HepG2 (cell line): ENCODE data around the gene HDAC4. TPM values are rescaled to one million over a fixed set of nuclear protein-coding genes. Genes with fewer than 3 reads are reported as not detected.

Experiments used
- ATRX ChIP-seq: sonication (generic); formaldehyde crosslinking; IDR thresholded peaks from 2 replicates; pipeline ENCODE4 v1.4.0; 2020; ENCODE audit warnings: missing genetic modification reagents, borderline replicate concordance
- CREB1 ChIP-seq, 2 experiments: fragments of 450-650 bp in 1 of 2; IDR thresholded peaks; 2 replicates each; pipeline ENCODE4 v1.6.1; 2016 to 2017; ENCODE audit warnings: control low read depth in 1 of 2, mild to moderate bottlenecking in 1 of 2, missing compliant biosample characterization in 1 of 2, missing genetic modification characterization in 1 of 2
- DNMT3B ChIP-seq: conservative IDR thresholded peaks from 2 replicates; pipeline ENCODE4 v1.6.1; 2016; ENCODE audit warnings: missing biosample characterization, control low read depth
- GATA4 ChIP-seq: sonication (generic); IDR thresholded peaks from 2 replicates; pipeline ENCODE4 v1.6.1; 2016; ENCODE audit warnings: antibody characterized with exemption, low read depth, borderline replicate concordance
- HDAC6 ChIP-seq: fragments of 200-600 bp; sonication (generic); IDR thresholded peaks from 2 replicates; pipeline ENCODE4 v1.7.0; 2017; ENCODE audit warnings: mild to moderate bottlenecking, antibody characterized with exemption, low read length, low read depth
- HES4 ChIP-seq: sonication (generic); formaldehyde crosslinking; IDR thresholded peaks from 2 replicates; pipeline ENCODE4 v1.9.0; 2021; ENCODE audit warnings: mild to moderate bottlenecking, missing genetic modification reagents, borderline replicate concordance
- IRF2 ChIP-seq: IDR thresholded peaks from 2 replicates; pipeline ENCODE4 v1.6.1; 2018; ENCODE audit warnings: missing genetic modification reagents, missing compliant biosample characterization
- KMT2A ChIP-seq: sonication (generic); formaldehyde crosslinking; IDR thresholded peaks from 2 replicates; pipeline ENCODE4 v1.4.0; 2020; ENCODE audit warnings: missing genetic modification reagents
- NFKBIZ ChIP-seq: IDR thresholded peaks from 2 replicates; pipeline ENCODE4 v1.6.1; 2018; ENCODE audit warnings: missing genetic modification reagents, missing compliant biosample characterization
- SIN3B ChIP-seq: fragments of 150-350 bp; IDR thresholded peaks from 2 replicates; pipeline ENCODE4 v1.6.1; 2014; ENCODE audit warnings: low read length
- ZNF546 ChIP-seq: sonication (generic); formaldehyde crosslinking; conservative IDR thresholded peaks from 2 replicates; pipeline ENCODE4 v1.8.1; 2023; ENCODE audit warnings: mild to moderate bottlenecking, missing genetic modification reagents
- ZNF644 ChIP-seq: IDR thresholded peaks from 2 replicates; pipeline ENCODE4 v1.6.1; 2016; ENCODE audit warnings: low read depth
- ZNF816 ChIP-seq: sonication (generic); formaldehyde crosslinking; IDR thresholded peaks from 2 replicates; pipeline ENCODE4 v1.8.0; 2022; ENCODE audit warnings: missing genetic modification reagents, mild to moderate bottlenecking, borderline replicate concordance
- ZSCAN21 ChIP-seq: sonication (generic); formaldehyde crosslinking; IDR thresholded peaks from 2 replicates; pipeline ENCODE4 v1.8.0; 2022; ENCODE audit warnings: mild to moderate bottlenecking, missing genetic modification reagents, moderate library complexity, borderline replicate concordance
- polyA plus RNA-seq, 8 experiments: library from polyadenylated mRNA; depleted of rRNA in 3 of 8; stranded (reverse) in 7 of 8; unstranded in 1 of 8; fragments of >200 nt; fragmentation: Illumina TruSeq in 4 of 8; extraction: Trizol in 4 of 8; gene quantifications; 2 replicates each; pipeline versions ENCODE4 v1.2.1 to v1.2.3, GENCODE V29; 2011 to 2016; ENCODE audit warnings: low read depth in 4 of 8, missing spikeins in 1 of 8, mixed read lengths in 1 of 8; ENCODE audit not compliant: insufficient read depth in 1 of 8
- total RNA-seq, 5 experiments: library from RNA; depleted of rRNA; stranded (reverse); fragments of >200 nt; fragmentation: Illumina TruSeq; extraction: Trizol; gene quantifications; 2 replicates each; pipeline ENCODE4 v1.2.3, GENCODE V29; 2016; ENCODE audit warnings: low read depth in 1 of 5
- TF ChIP-seq, protein P1 (sequence below): sonication (generic); formaldehyde crosslinking; IDR thresholded peaks from 2 replicates; pipeline ENCODE4 v1.9.0; 2021; ENCODE audit warnings: mild to moderate bottlenecking, missing genetic modification reagents
- TF ChIP-seq, protein P2 (sequence below): sonication (generic); formaldehyde crosslinking; IDR thresholded peaks from 2 replicates; pipeline ENCODE4 v1.4.0; 2020; ENCODE audit warnings: missing genetic modification reagents
- TF ChIP-seq, protein P3 (sequence below): sonication (generic); formaldehyde crosslinking; IDR thresholded peaks from 2 replicates; pipeline ENCODE4 v1.8.0; 2022; ENCODE audit warnings: mild to moderate bottlenecking, missing genetic modification reagents, borderline replicate concordance

HDAC4 gene
- total and polyA plus RNA-seq, 2 of the 13 experiments (the other 11 are each of a cell fraction or from before 2014, with no cell fraction given), result 10.1 to 11.5 TPM

DNA sequence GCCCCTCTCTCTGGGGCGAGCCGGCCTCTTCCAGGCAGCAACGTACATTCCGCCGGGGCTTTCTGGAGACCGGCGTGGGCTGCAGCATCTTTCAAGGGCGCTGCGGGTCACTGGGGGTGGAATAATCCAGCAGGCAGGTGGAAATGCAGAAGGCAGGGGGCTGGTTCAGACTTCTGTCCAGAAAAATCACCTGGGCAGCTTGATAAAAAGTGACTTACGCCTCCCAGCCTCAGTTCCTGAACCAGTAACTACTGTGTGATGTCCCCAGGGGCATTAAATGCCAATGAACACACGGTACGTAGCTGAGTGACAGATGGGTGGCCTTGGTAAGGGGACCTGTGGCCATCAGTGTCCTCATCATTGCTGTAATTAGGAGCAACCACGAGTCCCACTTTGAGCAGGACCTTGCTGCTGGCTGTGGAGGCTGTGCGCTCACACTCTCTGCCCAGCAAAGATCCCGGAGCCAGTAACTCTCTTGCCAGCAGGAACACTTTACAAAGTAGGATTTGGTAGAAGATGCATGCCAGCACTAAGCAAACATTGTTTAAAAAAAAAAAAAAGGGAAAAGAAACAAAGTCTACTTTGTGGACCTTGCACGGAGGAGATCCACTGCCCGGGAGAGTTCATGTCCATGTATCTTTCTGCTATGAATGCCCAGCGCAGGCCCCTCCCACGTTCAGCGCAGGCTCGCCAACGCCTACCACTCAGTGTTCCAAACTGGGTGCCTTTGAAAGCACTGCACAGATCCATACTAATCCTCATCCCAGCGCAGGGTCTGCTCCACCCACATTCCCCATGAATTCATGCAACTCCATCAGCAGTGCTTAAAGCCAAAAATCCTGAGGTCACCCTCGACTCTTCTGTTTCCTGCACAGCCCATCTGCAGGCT lies 177.3 kb downstream of the HDAC4 start (continued):
- TF ChIP-seq, protein P1, sequence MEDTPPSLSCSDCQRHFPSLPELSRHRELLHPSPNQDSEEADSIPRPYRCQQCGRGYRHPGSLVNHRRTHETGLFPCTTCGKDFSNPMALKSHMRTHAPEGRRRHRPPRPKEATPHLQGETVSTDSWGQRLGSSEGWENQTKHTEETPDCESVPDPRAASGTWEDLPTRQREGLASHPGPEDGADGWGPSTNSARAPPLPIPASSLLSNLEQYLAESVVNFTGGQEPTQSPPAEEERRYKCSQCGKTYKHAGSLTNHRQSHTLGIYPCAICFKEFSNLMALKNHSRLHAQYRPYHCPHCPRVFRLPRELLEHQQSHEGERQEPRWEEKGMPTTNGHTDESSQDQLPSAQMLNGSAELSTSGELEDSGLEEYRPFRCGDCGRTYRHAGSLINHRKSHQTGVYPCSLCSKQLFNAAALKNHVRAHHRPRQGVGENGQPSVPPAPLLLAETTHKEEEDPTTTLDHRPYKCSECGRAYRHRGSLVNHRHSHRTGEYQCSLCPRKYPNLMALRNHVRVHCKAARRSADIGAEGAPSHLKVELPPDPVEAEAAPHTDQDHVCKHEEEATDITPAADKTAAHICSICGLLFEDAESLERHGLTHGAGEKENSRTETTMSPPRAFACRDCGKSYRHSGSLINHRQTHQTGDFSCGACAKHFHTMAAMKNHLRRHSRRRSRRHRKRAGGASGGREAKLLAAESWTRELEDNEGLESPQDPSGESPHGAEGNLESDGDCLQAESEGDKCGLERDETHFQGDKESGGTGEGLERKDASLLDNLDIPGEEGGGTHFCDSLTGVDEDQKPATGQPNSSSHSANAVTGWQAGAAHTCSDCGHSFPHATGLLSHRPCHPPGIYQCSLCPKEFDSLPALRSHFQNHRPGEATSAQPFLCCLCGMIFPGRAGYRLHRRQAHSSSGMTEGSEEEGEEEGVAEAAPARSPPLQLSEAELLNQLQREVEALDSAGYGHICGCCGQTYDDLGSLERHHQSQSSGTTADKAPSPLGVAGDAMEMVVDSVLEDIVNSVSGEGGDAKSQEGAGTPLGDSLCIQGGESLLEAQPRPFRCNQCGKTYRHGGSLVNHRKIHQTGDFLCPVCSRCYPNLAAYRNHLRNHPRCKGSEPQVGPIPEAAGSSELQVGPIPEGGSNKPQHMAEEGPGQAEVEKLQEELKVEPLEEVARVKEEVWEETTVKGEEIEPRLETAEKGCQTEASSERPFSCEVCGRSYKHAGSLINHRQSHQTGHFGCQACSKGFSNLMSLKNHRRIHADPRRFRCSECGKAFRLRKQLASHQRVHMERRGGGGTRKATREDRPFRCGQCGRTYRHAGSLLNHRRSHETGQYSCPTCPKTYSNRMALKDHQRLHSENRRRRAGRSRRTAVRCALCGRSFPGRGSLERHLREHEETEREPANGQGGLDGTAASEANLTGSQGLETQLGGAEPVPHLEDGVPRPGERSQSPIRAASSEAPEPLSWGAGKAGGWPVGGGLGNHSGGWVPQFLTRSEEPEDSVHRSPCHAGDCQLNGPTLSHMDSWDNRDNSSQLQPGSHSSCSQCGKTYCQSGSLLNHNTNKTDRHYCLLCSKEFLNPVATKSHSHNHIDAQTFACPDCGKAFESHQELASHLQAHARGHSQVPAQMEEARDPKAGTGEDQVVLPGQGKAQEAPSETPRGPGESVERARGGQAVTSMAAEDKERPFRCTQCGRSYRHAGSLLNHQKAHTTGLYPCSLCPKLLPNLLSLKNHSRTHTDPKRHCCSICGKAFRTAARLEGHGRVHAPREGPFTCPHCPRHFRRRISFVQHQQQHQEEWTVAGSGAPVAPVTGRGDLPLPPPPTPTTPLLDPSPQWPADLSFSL, result 0 out of 2 replicates have a peak, but pooled peaks have one; percentile 20
- TF ChIP-seq ZNF546 (no peak), IRF2 (CRISPR knock-in tag) (no peak), ZNF644 (CRISPR knock-in tag) (no peak), CREB1 (IDR thresholded peaks at IDR 0.05) (no peak), CREB1 (CRISPR knock-in tag; IDR thresholded peaks at IDR 0.05) (no peak), ATRX (no peak), HDAC6 (no peak), ZNF816 (CRISPR knock-in tag) (0 out of 2 replicates have a peak, but pooled peaks have one; percentile 57), NFKBIZ (CRISPR knock-in tag) (no peak), DNMT3B (CRISPR knock-in tag) (no peak), GATA4 (no peak), SIN3B (no peak), ZSCAN21 (CRISPR knock-in tag) (no peak), HES4 (CRISPR knock-in tag) (no peak), KMT2A (CRISPR knock-in tag) (no peak)
- TF ChIP-seq, protein P2, sequence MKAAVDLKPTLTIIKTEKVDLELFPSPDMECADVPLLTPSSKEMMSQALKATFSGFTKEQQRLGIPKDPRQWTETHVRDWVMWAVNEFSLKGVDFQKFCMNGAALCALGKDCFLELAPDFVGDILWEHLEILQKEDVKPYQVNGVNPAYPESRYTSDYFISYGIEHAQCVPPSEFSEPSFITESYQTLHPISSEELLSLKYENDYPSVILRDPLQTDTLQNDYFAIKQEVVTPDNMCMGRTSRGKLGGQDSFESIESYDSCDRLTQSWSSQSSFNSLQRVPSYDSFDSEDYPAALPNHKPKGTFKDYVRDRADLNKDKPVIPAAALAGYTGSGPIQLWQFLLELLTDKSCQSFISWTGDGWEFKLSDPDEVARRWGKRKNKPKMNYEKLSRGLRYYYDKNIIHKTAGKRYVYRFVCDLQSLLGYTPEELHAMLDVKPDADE (CRISPR knock-in tag), result no peak
- TF ChIP-seq, protein P3, sequence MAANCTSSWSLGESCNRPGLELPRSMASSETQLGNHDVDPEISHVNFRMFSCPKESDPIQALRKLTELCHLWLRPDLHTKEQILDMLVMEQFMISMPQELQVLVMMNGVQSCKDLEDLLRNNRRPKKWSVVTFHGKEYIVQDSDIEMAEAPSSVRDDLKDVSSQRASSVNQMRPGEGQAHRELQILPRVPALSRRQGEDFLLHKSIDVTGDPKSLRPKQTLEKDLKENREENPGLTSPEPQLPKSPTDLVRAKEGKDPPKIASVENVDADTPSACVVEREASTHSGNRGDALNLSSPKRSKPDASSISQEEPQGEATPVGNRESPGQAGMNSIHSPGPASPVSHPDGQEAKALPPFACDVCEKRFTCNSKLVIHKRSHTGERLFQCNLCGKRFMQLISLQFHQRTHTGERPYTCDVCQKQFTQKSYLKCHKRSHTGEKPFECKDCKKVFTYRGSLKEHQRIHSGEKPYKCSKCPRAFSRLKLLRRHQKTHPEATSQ (CRISPR knock-in tag), result no peak
